Heart left ventricle (tissue), 13 donors: ENCODE results near the gene MYBBP1A.

Experiments
- POLR2A ChIP-seq, 2 donors: fragments of 450-650 bp; IDR thresholded peaks; one replicate each; pipeline ENCODE4 v1.6.1; 2017; ENCODE audit warnings: antibody characterized with exemption in 2 of 2, mild to moderate bottlenecking in 2 of 2, moderate library complexity in 2 of 2
- TF ChIP-seq, protein P1 (sequence below), 12 donors: fragments of 200-600 bp; sonication (generic) in 4 of 12; IDR thresholded peaks; one replicate each; pipeline versions ENCODE4 v1.5.0 to v1.8.0; 2018 to 2022; ENCODE audit warnings: antibody characterized with exemption in 12 of 12, mild to moderate bottlenecking in 5 of 12
- donor health status: ischemic (EF 13 %, LVEDD 7.1; RV severe dilation, severe dysfunction).
- donor health status: DM: no; HTN: yes; CAD: no.
- donor health status: DM: no; HTN: no; CAD: no.
- donor health status: ischemic (EF 25% LVEDD 6.9; RV normal size, moderate dysfunction).
- donor health status: ischemic (EF 25% LVEDD 5.7; RV mildly dilated, moderate dysfunction).
- donor health status: ischemic (EF 35%, LVEDD 5.7; RV mildly dilated, moderate dysfunction).
- donor health status: nonischemic (EF 11% LVEDD 7.7; RV severe dilation, severe dysfunction).
- donor health status: DM: yes; HTN: yes; CAD: no.
- donor health status: PGD.
- donor health status: ischemic (EF 29% LVEDD 5.4; RV normal size, mild dysfunction).
- donor health status: nonischemic (EF 23%, LVEDD 6.1; RV moderate dilation, normal function).

DNA sequence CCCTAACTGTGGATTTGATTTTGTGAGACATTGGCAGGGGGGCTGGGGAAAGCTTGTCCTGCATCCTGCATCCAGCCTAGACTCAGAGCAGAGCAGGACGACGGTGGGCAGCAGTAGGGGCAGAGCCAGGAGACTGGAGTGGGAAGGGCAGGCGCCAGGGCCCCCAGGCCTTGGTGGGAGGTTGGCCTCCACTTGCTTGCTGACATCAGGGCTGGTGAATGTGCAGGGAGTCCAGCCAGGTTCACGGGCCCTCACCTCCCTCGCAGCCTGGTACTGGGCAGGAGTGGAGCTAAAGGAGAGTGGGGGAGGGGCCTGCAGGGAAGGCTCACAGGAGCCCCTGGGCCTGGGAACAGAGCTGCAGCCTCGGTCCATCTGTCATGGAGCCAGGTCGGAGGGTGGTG is 26.9 kb upstream of the MYBBP1A start:
- TF ChIP-seq, protein P1, sequence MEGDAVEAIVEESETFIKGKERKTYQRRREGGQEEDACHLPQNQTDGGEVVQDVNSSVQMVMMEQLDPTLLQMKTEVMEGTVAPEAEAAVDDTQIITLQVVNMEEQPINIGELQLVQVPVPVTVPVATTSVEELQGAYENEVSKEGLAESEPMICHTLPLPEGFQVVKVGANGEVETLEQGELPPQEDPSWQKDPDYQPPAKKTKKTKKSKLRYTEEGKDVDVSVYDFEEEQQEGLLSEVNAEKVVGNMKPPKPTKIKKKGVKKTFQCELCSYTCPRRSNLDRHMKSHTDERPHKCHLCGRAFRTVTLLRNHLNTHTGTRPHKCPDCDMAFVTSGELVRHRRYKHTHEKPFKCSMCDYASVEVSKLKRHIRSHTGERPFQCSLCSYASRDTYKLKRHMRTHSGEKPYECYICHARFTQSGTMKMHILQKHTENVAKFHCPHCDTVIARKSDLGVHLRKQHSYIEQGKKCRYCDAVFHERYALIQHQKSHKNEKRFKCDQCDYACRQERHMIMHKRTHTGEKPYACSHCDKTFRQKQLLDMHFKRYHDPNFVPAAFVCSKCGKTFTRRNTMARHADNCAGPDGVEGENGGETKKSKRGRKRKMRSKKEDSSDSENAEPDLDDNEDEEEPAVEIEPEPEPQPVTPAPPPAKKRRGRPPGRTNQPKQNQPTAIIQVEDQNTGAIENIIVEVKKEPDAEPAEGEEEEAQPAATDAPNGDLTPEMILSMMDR (IDR thresholded peaks at IDR 0.05) = no peak
- TF ChIP-seq POLR2A (IDR thresholded peaks at IDR 0.05) = no peak
